ENCODE measurements around the gene FBN1. TPM values are rescaled to one million over a fixed set of nuclear protein-coding genes. Genes with fewer than 3 reads are reported as not detected.

FBN1 gene
- total and polyA plus RNA-seq, 2 experiments from 2014 or later, result 1.9 to 3.8 TPM

DNA sequence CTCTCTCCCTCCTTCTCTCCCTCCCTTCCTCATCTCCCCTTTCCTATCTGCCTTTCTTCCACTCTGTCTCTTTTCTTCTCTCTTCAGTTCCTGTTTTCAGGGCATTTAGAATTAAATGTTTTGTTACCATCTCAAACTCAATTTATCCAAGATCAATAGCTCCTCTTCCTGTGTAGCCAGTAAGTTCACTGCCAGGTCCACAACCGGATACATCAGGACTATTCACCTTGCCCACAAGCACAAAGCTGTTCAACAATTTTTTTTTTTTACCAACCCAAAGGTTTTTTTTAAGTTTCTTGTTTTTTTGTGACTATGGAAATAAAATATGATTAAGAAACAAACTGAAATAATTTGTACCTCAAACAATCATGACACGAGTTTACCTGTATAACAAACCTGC is 26.1 kb downstream of the FBN1 start:
- ATAC-seq, result no peak
- Histone ChIP-seq H4K20me1 (replicated peaks; ENCODE audit: insufficient read depth) (no peaks in the 10 kb centered on the region), H3K27me3 (ENCODE audit: insufficient read depth) (no peaks in the 10 kb centered on the region), H3K9me2 (ENCODE audit: insufficient read depth) (peaks cover 7% of the 10 kb centered on the region; the same call in 1 of the 2 replicates), H3K4me1 (ENCODE audit: insufficient read depth) (no peaks in the 10 kb centered on the region), H3K4me2 (no peak overlapping the region), H2AFZ (no peak overlapping the region), H3K36me3 (ENCODE audit: insufficient read depth) (no peaks in the 10 kb centered on the region), H3K79me2 (replicated peaks; ENCODE audit: insufficient read depth) (no peaks in the 10 kb centered on the region), H3K27ac (ENCODE audit: low read depth) (no peak overlapping the region), H3F3A (replicated peaks; ENCODE audit: low read depth) (no peaks in the 10 kb centered on the region), H3K4me3 (no peak overlapping the region)
- Mint-ChIP-seq H3K27me3 (ENCODE audit: insufficient read depth, low read depth, poor library complexity) (peaks cover 1% of the 10 kb centered on the region), H3K4me3 (no peak overlapping the region), H3K36me3 (ENCODE audit: low read depth) (peaks cover 3% of the 10 kb centered on the region; the same call in 2 of the 3 replicates), H3K27ac (no peak overlapping the region; the same call in 1 of the 2 replicates), H3K9me3 (peaks cover 6% of the 10 kb centered on the region; the same call in 2 of the 3 replicates), H3K4me1 (no peaks in the 10 kb centered on the region; the same call in 1 of the 3 replicates)
- TF ChIP-seq ZNF331 (CRISPR knock-in tag; IDR thresholded peaks at IDR 0.05; ENCODE audit: low read depth) (no peak), ZNF114 (CRISPR knock-in tag; IDR thresholded peaks at IDR 0.05) (no peak), JUNB (IDR thresholded peaks at IDR 0.05; ENCODE audit: unreplicated experiment) (no peak), EZH2 (IDR thresholded peaks at IDR 0.05; ENCODE audit: low read depth, unreplicated experiment) (no peak), CREB1 (CRISPR knock-in tag; IDR thresholded peaks at IDR 0.05; ENCODE audit: low read depth) (no peak), EZH2phosphoT487 (IDR thresholded peaks at IDR 0.05; ENCODE audit: unreplicated experiment) (no peak), NANOG (IDR thresholded peaks at IDR 0.05; ENCODE audit: borderline replicate concordance) (no peak), POLR2AphosphoS5 (IDR thresholded peaks at IDR 0.05; ENCODE audit: low read depth) (no peak), STAT1 (IDR thresholded peaks at IDR 0.05; ENCODE audit: unreplicated experiment) (no peak)
- TF ChIP-seq, protein P1, sequence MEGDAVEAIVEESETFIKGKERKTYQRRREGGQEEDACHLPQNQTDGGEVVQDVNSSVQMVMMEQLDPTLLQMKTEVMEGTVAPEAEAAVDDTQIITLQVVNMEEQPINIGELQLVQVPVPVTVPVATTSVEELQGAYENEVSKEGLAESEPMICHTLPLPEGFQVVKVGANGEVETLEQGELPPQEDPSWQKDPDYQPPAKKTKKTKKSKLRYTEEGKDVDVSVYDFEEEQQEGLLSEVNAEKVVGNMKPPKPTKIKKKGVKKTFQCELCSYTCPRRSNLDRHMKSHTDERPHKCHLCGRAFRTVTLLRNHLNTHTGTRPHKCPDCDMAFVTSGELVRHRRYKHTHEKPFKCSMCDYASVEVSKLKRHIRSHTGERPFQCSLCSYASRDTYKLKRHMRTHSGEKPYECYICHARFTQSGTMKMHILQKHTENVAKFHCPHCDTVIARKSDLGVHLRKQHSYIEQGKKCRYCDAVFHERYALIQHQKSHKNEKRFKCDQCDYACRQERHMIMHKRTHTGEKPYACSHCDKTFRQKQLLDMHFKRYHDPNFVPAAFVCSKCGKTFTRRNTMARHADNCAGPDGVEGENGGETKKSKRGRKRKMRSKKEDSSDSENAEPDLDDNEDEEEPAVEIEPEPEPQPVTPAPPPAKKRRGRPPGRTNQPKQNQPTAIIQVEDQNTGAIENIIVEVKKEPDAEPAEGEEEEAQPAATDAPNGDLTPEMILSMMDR (conservative IDR thresholded peaks at IDR 0.05; ENCODE audit: low read depth in 2 of 2), result no peak
- TF ChIP-seq, protein P2, sequence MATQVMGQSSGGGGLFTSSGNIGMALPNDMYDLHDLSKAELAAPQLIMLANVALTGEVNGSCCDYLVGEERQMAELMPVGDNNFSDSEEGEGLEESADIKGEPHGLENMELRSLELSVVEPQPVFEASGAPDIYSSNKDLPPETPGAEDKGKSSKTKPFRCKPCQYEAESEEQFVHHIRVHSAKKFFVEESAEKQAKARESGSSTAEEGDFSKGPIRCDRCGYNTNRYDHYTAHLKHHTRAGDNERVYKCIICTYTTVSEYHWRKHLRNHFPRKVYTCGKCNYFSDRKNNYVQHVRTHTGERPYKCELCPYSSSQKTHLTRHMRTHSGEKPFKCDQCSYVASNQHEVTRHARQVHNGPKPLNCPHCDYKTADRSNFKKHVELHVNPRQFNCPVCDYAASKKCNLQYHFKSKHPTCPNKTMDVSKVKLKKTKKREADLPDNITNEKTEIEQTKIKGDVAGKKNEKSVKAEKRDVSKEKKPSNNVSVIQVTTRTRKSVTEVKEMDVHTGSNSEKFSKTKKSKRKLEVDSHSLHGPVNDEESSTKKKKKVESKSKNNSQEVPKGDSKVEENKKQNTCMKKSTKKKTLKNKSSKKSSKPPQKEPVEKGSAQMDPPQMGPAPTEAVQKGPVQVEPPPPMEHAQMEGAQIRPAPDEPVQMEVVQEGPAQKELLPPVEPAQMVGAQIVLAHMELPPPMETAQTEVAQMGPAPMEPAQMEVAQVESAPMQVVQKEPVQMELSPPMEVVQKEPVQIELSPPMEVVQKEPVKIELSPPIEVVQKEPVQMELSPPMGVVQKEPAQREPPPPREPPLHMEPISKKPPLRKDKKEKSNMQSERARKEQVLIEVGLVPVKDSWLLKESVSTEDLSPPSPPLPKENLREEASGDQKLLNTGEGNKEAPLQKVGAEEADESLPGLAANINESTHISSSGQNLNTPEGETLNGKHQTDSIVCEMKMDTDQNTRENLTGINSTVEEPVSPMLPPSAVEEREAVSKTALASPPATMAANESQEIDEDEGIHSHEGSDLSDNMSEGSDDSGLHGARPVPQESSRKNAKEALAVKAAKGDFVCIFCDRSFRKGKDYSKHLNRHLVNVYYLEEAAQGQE (IDR thresholded peaks at IDR 0.05; ENCODE audit: unreplicated experiment), result no peak
- TF ChIP-seq, protein P3, sequence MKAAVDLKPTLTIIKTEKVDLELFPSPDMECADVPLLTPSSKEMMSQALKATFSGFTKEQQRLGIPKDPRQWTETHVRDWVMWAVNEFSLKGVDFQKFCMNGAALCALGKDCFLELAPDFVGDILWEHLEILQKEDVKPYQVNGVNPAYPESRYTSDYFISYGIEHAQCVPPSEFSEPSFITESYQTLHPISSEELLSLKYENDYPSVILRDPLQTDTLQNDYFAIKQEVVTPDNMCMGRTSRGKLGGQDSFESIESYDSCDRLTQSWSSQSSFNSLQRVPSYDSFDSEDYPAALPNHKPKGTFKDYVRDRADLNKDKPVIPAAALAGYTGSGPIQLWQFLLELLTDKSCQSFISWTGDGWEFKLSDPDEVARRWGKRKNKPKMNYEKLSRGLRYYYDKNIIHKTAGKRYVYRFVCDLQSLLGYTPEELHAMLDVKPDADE (IDR thresholded peaks at IDR 0.05), result no peak
- TF ChIP-seq, protein P4, sequence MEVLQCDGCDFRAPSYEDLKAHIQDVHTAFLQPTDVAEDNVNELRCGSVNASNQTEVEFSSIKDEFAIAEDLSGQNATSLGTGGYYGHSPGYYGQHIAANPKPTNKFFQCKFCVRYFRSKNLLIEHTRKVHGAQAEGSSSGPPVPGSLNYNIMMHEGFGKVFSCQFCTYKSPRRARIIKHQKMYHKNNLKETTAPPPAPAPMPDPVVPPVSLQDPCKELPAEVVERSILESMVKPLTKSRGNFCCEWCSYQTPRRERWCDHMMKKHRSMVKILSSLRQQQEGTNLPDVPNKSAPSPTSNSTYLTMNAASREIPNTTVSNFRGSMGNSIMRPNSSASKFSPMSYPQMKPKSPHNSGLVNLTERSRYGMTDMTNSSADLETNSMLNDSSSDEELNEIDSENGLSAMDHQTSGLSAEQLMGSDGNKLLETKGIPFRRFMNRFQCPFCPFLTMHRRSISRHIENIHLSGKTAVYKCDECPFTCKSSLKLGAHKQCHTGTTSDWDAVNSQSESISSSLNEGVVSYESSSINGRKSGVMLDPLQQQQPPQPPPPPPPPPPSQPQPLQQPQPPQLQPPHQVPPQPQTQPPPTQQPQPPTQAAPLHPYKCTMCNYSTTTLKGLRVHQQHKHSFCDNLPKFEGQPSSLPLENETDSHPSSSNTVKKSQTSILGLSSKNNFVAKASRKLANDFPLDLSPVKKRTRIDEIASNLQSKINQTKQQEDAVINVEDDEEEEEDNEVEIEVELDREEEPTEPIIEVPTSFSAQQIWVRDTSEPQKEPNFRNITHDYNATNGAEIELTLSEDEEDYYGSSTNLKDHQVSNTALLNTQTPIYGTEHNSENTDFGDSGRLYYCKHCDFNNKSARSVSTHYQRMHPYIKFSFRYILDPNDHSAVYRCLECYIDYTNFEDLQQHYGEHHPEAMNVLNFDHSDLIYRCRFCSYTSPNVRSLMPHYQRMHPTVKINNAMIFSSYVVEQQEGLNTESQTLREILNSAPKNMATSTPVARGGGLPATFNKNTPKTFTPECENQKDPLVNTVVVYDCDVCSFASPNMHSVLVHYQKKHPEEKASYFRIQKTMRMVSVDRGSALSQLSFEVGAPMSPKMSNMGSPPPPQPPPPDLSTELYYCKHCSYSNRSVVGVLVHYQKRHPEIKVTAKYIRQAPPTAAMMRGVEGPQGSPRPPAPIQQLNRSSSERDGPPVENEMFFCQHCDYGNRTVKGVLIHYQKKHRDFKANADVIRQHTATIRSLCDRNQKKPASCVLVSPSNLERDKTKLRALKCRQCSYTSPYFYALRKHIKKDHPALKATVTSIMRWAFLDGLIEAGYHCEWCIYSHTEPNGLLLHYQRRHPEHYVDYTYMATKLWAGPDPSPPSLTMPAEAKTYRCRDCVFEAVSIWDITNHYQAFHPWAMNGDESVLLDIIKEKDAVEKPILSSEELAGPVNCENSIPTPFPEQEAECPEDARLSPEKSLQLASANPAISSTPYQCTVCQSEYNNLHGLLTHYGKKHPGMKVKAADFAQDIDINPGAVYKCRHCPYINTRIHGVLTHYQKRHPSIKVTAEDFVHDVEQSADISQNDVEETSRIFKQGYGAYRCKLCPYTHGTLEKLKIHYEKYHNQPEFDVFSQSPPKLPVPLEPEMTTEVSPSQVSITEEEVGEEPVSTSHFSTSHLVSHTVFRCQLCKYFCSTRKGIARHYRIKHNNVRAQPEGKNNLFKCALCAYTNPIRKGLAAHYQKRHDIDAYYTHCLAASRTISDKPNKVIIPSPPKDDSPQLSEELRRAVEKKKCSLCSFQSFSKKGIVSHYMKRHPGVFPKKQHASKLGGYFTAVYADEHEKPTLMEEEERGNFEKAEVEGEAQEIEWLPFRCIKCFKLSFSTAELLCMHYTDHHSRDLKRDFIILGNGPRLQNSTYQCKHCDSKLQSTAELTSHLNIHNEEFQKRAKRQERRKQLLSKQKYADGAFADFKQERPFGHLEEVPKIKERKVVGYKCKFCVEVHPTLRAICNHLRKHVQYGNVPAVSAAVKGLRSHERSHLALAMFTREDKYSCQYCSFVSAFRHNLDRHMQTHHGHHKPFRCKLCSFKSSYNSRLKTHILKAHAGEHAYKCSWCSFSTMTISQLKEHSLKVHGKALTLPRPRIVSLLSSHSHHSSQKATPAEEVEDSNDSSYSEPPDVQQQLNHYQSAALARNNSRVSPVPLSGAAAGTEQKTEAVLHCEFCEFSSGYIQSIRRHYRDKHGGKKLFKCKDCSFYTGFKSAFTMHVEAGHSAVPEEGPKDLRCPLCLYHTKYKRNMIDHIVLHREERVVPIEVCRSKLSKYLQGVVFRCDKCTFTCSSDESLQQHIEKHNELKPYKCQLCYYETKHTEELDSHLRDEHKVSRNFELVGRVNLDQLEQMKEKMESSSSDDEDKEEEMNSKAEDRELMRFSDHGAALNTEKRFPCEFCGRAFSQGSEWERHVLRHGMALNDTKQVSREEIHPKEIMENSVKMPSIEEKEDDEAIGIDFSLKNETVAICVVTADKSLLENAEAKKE (CRISPR knock-in tag; IDR thresholded peaks at IDR 0.05), result no peak
- DNase-seq (ENCODE audit: low spot score), result no peak
